HepG2 (cell line): ENCODE results near the gene ACAP1. TPM values are rescaled to one million over a fixed set of nuclear protein-coding genes. Genes with fewer than 3 reads are reported as not detected.

Experiments
- AGO1 ChIP-seq: fragments of 200-400 bp; formaldehyde crosslinking; IDR thresholded peaks from 2 replicates; pipeline ENCODE4 v1.6.1; 2017; ENCODE audit warnings: mild to moderate bottlenecking, low read depth, low read length, moderate library complexity; ENCODE audit not compliant: poor library complexity, severe bottlenecking
- AKAP8 ChIP-seq: sonication (generic); formaldehyde crosslinking; IDR thresholded peaks from 2 replicates; pipeline ENCODE4 v1.5.1; 2020; ENCODE audit warnings: mild to moderate bottlenecking, missing genetic modification reagents
- ASH2L ChIP-seq: fragments of 300-600, 200-600 bp; sonication (generic); IDR thresholded peaks from 2 replicates; pipeline ENCODE4 v1.7.0; 2017; ENCODE audit warnings: low read depth, mild to moderate bottlenecking, moderate library complexity, mixed read lengths, low read length; ENCODE audit not compliant: insufficient read length
- ATF7-NPFF ChIP-seq: sonication (generic); formaldehyde crosslinking; IDR thresholded peaks from 2 replicates; pipeline ENCODE4 v1.8.1; 2023; ENCODE audit warnings: mild to moderate bottlenecking, low read depth, missing genetic modification reagents, moderate library complexity
- HHEX ChIP-seq: IDR thresholded peaks from 2 replicates; pipeline ENCODE4 v1.6.1; 2016; ENCODE audit warnings: control low read depth
- HOXA3 ChIP-seq: sonication (generic); formaldehyde crosslinking; IDR thresholded peaks from 2 replicates; pipeline ENCODE4 v1.5.0; 2020; ENCODE audit warnings: missing genetic modification reagents
- MEF2D ChIP-seq: sonication (generic); formaldehyde crosslinking; IDR thresholded peaks from 2 replicates; pipeline ENCODE4 v1.5.1; 2020; ENCODE audit warnings: mild to moderate bottlenecking, missing genetic modification reagents
- ONECUT2 ChIP-seq: sonication (generic); formaldehyde crosslinking; IDR thresholded peaks from 2 replicates; pipeline ENCODE4 v1.4.0; 2020; ENCODE audit warnings: missing genetic modification reagents
- POLR2G ChIP-seq: fragments of 200-400 bp; formaldehyde crosslinking; IDR thresholded peaks from 2 replicates; pipeline ENCODE4 v1.6.1; 2018; ENCODE audit warnings: mild to moderate bottlenecking, low read depth, low read length, moderate library complexity
- RERE ChIP-seq: IDR thresholded peaks from 2 replicates; pipeline ENCODE4 v1.6.1; 2016; ENCODE audit warnings: low read depth, missing genetic modification reagents, missing compliant biosample characterization
- SNAPC5 ChIP-seq: sonication (generic); formaldehyde crosslinking; IDR thresholded peaks from 2 replicates; pipeline ENCODE4 v1.8.1; 2023; ENCODE audit warnings: mild to moderate bottlenecking, missing genetic modification reagents, borderline replicate concordance
- ZBTB33 ChIP-seq: sonication (generic); formaldehyde crosslinking; IDR thresholded peaks from 2 replicates; pipeline ENCODE4 v1.4.0; 2020; ENCODE audit warnings: missing genetic modification reagents
- ZC3H13 ChIP-seq: sonication (generic); formaldehyde crosslinking; IDR thresholded peaks from 2 replicates; pipeline ENCODE4 v1.8.1; 2023; ENCODE audit warnings: mild to moderate bottlenecking, missing genetic modification reagents, moderate library complexity
- ZNF230 ChIP-seq: sonication (generic); formaldehyde crosslinking; IDR thresholded peaks from 2 replicates; pipeline ENCODE4 v1.4.0; 2020; ENCODE audit warnings: mild to moderate bottlenecking, missing genetic modification reagents
- ZNF235 ChIP-seq: sonication (generic); formaldehyde crosslinking; IDR thresholded peaks from 2 replicates; pipeline ENCODE4 v1.8.1; 2023; ENCODE audit warnings: mild to moderate bottlenecking, missing genetic modification reagents, borderline replicate concordance
- ZNF691 ChIP-seq: sonication (generic); formaldehyde crosslinking; IDR thresholded peaks from 2 replicates; pipeline ENCODE4 v1.4.0; 2020; ENCODE audit warnings: missing genetic modification reagents, low read depth, mild to moderate bottlenecking, borderline replicate concordance
- ZNF770 ChIP-seq: sonication (generic); formaldehyde crosslinking; IDR thresholded peaks from 2 replicates; pipeline ENCODE4 v1.5.0; 2020; ENCODE audit warnings: mild to moderate bottlenecking, missing genetic modification reagents
- ZNF782 ChIP-seq: sonication (generic); formaldehyde crosslinking; IDR thresholded peaks from 2 replicates; pipeline ENCODE4 v1.4.0; 2020; ENCODE audit warnings: missing genetic modification reagents, mild to moderate bottlenecking, borderline replicate concordance
- polyA plus RNA-seq, 8 experiments: library from polyadenylated mRNA; depleted of rRNA in 3 of 8; stranded (reverse) in 7 of 8; unstranded in 1 of 8; fragments of >200 nt; fragmentation: Illumina TruSeq in 4 of 8; extraction: Trizol in 4 of 8; gene quantifications; 2 replicates each; pipeline versions ENCODE4 v1.2.1 to v1.2.3, GENCODE V29; 2011 to 2016; ENCODE audit warnings: low read depth in 4 of 8, missing spikeins in 1 of 8, mixed read lengths in 1 of 8; ENCODE audit not compliant: insufficient read depth in 1 of 8
- total RNA-seq, 5 experiments: library from RNA; depleted of rRNA; stranded (reverse); fragments of >200 nt; fragmentation: Illumina TruSeq; extraction: Trizol; gene quantifications; 2 replicates each; pipeline ENCODE4 v1.2.3, GENCODE V29; 2016; ENCODE audit warnings: low read depth in 1 of 5

Gene ACAP1
- total and polyA plus RNA-seq, 2 of the 13 experiments (the other 11 are each of a cell fraction or from before 2014, with no cell fraction given), result 1.3 to 2.5 TPM

GRCh38 chr17:7347630-7348477 lies 11.5 kb downstream of the ACAP1 start (continued):
- TF ChIP-seq MEF2D (CRISPR knock-in tag) (no peak), ZNF230 (CRISPR knock-in tag) (0 out of 2 replicates have a peak, but pooled peaks have one; percentile 39), ASH2L (no peak), ATF7-NPFF (no peak), ZC3H13 (CRISPR knock-in tag) (peak; percentile 42; the same call in 1 of the 2 replicates), HHEX (CRISPR knock-in tag) (no peak), RERE (CRISPR knock-in tag) (no peak), AKAP8 (CRISPR knock-in tag) (peak; percentile 92), SNAPC5 (CRISPR knock-in tag) (no peak), ZNF782 (CRISPR knock-in tag) (no peak), ZBTB33 (CRISPR knock-in tag) (no peak), ONECUT2 (CRISPR knock-in tag) (no peak), POLR2G (peak; percentile 24; the same call in 1 of the 2 replicates), AGO1 (peak; percentile 68), HOXA3 (CRISPR knock-in tag) (no peak), ZNF235 (CRISPR knock-in tag) (no peak), ZNF770 (CRISPR knock-in tag) (no peak), ZNF691 (CRISPR knock-in tag) (0 out of 2 replicates have a peak, but pooled peaks have one; percentile 23)
